Spinal cord (tissue), 10 donors: ENCODE measurements around the gene MAGI1. TPM values are rescaled to one million over a fixed set of nuclear protein-coding genes. Genes with fewer than 3 reads are reported as not detected.
A peak's percentile ranks its signal among the peaks of the same experiment; 100 is the strongest.

Experiments used
- DNase-seq, 6 donors: peaks; one replicate each; pipeline versions ENCODE4 v3.0.0 to v3.0.0-alpha.2; 2013 to 2015; ENCODE audit warnings: low spot score in 6 of 6, low read depth in 4 of 6
- H3K27ac ChIP-seq: one replicate; pipeline ENCODE4 v1.5.1; 2013; ENCODE audit warnings: low read depth, low read length, control low read depth
- H3K27me3 ChIP-seq: one replicate; pipeline ENCODE4 v1.6.1; 2013; ENCODE audit warnings: low read length; ENCODE audit not compliant: control insufficient read depth, insufficient read depth
- H3K36me3 ChIP-seq: one replicate; pipeline ENCODE4 v1.6.1; 2013; ENCODE audit warnings: low read length; ENCODE audit not compliant: control insufficient read depth, insufficient read depth
- H3K4me1 ChIP-seq: one replicate; pipeline ENCODE4 v1.6.1; 2013; ENCODE audit warnings: low read length; ENCODE audit not compliant: control insufficient read depth, insufficient read depth
- H3K4me3 ChIP-seq: one replicate; pipeline ENCODE4 v1.5.1; 2013; ENCODE audit warnings: low read depth, low read length, control low read depth
- H3K9me3 ChIP-seq: one replicate; pipeline ENCODE4 v1.6.1; 2013; ENCODE audit warnings: low read length; ENCODE audit not compliant: control insufficient read depth, insufficient read depth
- WGBS: methylation state at CpG from one replicate; pipeline ENCODE4 v1.1.5; 2013; ENCODE audit warnings: missing lambda C conversion rate; ENCODE audit not compliant: insufficient coverage; 5-methylcytosine and 5-hydroxymethylcytosine counted together
- polyA plus RNA-seq, 2 donors: library from polyadenylated mRNA; unstranded; fragments of 120-200 nt; gene quantifications; one replicate each; pipeline ENCODE4 v1.2.1, GENCODE V29; 2013; ENCODE audit not compliant: insufficient read length in 2 of 2
- total RNA-seq, 2 donors: library from RNA; depleted of rRNA in 1 of 2; stranded (reverse); fragments of 120-200 nt in 1 of 2; fragments of >200 nt in 1 of 2; gene quantifications; one replicate each; pipeline versions ENCODE4 v1.2.3 to v1.2.4, GENCODE V29; 2013 to 2014
- donor health status: healthy.

Gene MAGI1
- total and polyA plus RNA-seq, 4 donors = 41.5 to 86.3 (median 62.7) TPM

- no peak overlapping the region for H3K27ac ChIP-seq
- H3K4me1 ChIP-seq = peaks cover 5% of the 10 kb centered on the region
- no peak for DNase-seq
- no peaks in the 10 kb centered on the region for H3K36me3 ChIP-seq
- WGBS = no CpG with 5 or more reads among the region's 1 CpG
- no peak overlapping the region for H3K4me3 ChIP-seq
- no peaks in the 10 kb centered on the region for H3K9me3 ChIP-seq
- no peaks in the 10 kb centered on the region for H3K27me3 ChIP-seq
Observed at GRCh38 chr3:65583188-65583587, 455.5 kb downstream of the MAGI1 start.

GRCh38 chr3:65582012-65582717, 456.6 kb downstream of the MAGI1 start:
- Histone ChIP-seq H3K9me3 (no peaks in the 10 kb centered on the region), H3K27ac (no peak overlapping the region), H3K27me3 (no peaks in the 10 kb centered on the region), H3K4me1 (peaks cover 13% of the 10 kb centered on the region), H3K36me3 (no peaks in the 10 kb centered on the region), H3K4me3 (no peak overlapping the region)
- 90% methylated on average over 5 of the region's 7 CpGs for WGBS
- DNase-seq = no peak

GRCh38 chr3:65581313-65581712, 457.4 kb downstream of the MAGI1 start:
- 100% methylated on average over 1 of the region's 2 CpGs for WGBS
- Histone ChIP-seq H3K27ac (no peak overlapping the region), H3K36me3 (no peaks in the 10 kb centered on the region), H3K27me3 (no peaks in the 10 kb centered on the region), H3K4me1 (peaks cover 13% of the 10 kb centered on the region), H3K9me3 (no peaks in the 10 kb centered on the region), H3K4me3 (no peak overlapping the region)
- no peak for DNase-seq

- no CpG with 5 or more reads among the region's 5 CpGs for WGBS
- Histone ChIP-seq H3K27me3 (no peaks in the 10 kb centered on the region), H3K4me1 (peaks cover 13% of the 10 kb centered on the region), H3K4me3 (no peak overlapping the region), H3K9me3 (no peaks in the 10 kb centered on the region), H3K36me3 (no peaks in the 10 kb centered on the region), H3K27ac (no peak overlapping the region)
- no peak for DNase-seq
Observed at GRCh38 chr3:65578861-65579260, 459.9 kb downstream of the MAGI1 start.

GRCh38 chr3:65577843-65578430, 460.8 kb downstream of the MAGI1 start:
- Histone ChIP-seq H3K27me3 (no peaks in the 10 kb centered on the region), H3K36me3 (no peaks in the 10 kb centered on the region), H3K4me3 (no peak overlapping the region), H3K4me1 (peaks cover 13% of the 10 kb centered on the region), H3K27ac (no peak overlapping the region), H3K9me3 (peaks cover 3% of the 10 kb centered on the region)
- DNase-seq = peak in 2 of 6 donors; percentile 44 to 89
- 42% methylated on average over 5 of the region's 8 CpGs for WGBS

- H3K27me3 ChIP-seq = no peaks in the 10 kb centered on the region
- peaks cover 3% of the 10 kb centered on the region for H3K9me3 ChIP-seq
- DNase-seq = no peak
- no peak overlapping the region for H3K4me3 ChIP-seq
- WGBS = no CpG with 5 or more reads among the region's 2 CpGs
- no peaks in the 10 kb centered on the region for H3K36me3 ChIP-seq
- peaks cover 13% of the 10 kb centered on the region for H3K4me1 ChIP-seq
- no peak overlapping the region for H3K27ac ChIP-seq
Observed at GRCh38 chr3:65576966-65577365, 461.8 kb downstream of the MAGI1 start.

GRCh38 chr3:65576228-65576627, 462.5 kb downstream of the MAGI1 start:
- Histone ChIP-seq H3K27me3 (no peaks in the 10 kb centered on the region), H3K4me3 (no peak overlapping the region), H3K4me1 (peaks cover 13% of the 10 kb centered on the region), H3K27ac (no peak overlapping the region), H3K36me3 (no peaks in the 10 kb centered on the region), H3K9me3 (peaks cover 3% of the 10 kb centered on the region)
- WGBS = 87% methylated on average over 3 of the region's 6 CpGs
- DNase-seq = no peak

- Histone ChIP-seq H3K27ac (no peak overlapping the region), H3K4me3 (no peak overlapping the region), H3K4me1 (peaks cover 13% of the 10 kb centered on the region), H3K36me3 (no peaks in the 10 kb centered on the region), H3K27me3 (no peaks in the 10 kb centered on the region), H3K9me3 (peaks cover 3% of the 10 kb centered on the region)
- DNase-seq = no peak
- WGBS = no CpG with 5 or more reads among the region's 1 CpG
Observed at GRCh38 chr3:65575376-65575840, 463.3 kb downstream of the MAGI1 start.

GRCh38 chr3:65573548-65574116, 465.1 kb downstream of the MAGI1 start:
- no peaks in the 10 kb centered on the region for H3K36me3 ChIP-seq
- H3K27me3 ChIP-seq = no peaks in the 10 kb centered on the region
- DNase-seq = no peak
- H3K9me3 ChIP-seq = peaks cover 3% of the 10 kb centered on the region
- peaks cover 11% of the 10 kb centered on the region for H3K4me1 ChIP-seq
- no peak overlapping the region for H3K27ac ChIP-seq
- H3K4me3 ChIP-seq = no peak overlapping the region
